Erythroblast (primary cell): ENCODE results near the gene DLL4.

Source experiments
- DNase-seq, 2 experiments: peaks; one replicate each; lab custom pipeline; 2025; lab: John Stamatoyannopoulos, UW
- GATA1 ChIP-seq: IDR thresholded peaks from 2 replicates; pipeline ENCODE4 v1.6.1; 2011; ENCODE audit warnings: low read depth, mild to moderate bottlenecking, control low read depth, low read length, moderate library complexity
- POLR2A ChIP-seq: IDR thresholded peaks from 2 replicates; pipeline ENCODE4 v1.6.1; 2011; ENCODE audit warnings: mild to moderate bottlenecking, low read length

Gene DLL4

DNA sequence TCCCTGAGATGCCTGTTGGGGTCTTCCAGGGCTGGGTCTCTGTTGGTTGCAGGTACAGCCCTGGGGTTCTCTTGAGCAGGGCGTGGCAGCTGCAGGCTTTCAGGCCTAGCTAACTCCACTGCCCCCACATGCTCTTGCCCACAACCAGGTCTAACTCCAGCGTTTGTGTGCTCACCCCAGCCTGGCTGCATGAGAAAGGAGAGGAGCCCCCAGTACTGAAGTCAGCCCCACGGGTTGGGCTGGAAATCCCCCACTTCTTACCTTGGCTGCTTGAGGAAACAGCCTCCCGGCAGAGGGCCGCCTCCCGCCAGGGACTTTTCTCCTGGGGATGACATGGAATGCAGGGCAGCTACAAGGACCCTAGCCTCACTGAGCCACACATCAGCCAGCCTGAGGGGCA is 16.7 kb upstream of the DLL4 start:
- DNase-seq = no peak
- TF ChIP-seq POLR2A (no peak), GATA1 (no peak)

- TF ChIP-seq GATA1 (no peak), POLR2A (no peak)
- peak in 1 of 2 experiments; percentile 18 for DNase-seq
Observed at GRCh38 chr15:40914013-40914412, 15.1 kb upstream of the DLL4 start.

DNA sequence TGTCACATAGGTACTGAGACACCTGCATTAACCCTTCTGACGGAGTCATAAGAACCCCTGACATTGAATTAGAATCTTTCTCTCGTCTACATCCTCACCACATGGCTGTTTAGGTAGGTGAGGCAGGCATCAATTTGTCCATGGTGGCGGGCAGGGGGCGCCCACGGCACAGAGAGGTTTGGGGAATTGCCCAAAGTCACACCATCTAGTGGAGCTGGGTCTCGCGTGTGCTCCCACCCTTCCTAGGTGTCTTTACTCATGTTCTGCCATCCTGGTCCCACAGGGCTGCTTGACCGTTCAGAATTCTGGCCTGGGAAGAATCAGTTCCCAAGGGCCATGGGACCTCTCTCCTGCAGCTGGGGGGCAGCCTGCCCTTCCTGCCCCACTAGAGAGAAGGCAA is 14.7 kb upstream of the DLL4 start:
- TF ChIP-seq POLR2A (no peak), GATA1 (no peak)

DNA sequence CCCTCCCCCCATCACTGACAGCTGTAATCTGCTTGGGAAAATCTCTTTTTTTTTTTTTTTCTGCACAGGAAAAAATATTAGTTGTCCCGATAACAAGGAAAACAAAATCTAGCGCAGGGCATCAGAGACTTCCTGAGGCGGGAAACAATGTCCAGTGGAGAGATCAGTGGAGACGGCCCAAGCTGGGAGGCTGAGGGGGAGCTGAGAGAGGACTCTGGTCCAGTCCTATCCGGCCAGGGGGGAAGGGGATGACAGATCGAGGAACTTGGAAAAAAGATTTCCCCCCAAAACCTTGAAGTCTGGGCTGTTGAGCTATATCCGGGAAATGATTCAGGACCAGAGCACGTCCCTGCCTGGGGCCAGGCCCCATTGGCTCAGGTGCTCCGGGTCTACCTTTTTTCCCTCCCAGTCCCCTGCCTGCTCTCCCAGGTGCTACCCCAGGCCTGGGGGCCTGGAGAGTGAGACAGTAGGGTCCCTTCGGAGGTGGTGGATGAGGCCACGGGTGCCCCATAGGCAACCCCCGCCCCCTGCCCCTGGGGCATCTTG is 14.0 kb upstream of the DLL4 start:
- TF ChIP-seq GATA1 = no peak
- TF ChIP-seq POLR2A = no peak
- no peak for DNase-seq

More for the DNA sequence above, 14.7 kb upstream of the DLL4 start:
- DNase-seq = peak in 1 of 2 experiments; percentile 15

DNA sequence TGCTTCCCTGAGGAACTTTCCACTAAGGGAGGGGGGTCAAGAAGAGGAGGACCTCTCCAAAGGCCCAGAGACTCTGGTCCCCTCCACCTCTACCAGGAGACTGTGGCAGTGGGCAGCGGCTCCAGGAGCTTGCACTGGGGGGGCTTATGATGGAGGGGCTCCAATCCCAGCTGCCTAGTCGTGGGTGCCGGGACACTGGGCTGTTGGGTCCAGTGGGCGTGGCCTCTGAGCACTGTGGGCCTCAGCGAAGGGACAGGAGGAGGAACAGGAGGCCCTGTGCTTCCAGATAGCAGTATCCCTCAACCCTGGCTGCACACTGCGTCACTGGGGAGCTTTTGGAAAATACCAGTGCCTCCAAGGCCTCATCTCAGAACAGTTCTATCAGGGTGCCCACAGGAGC is 13.5 kb upstream of the DLL4 start:
- no peak for TF ChIP-seq GATA1
- no peak for TF ChIP-seq POLR2A
- DNase-seq = no peak

- DNase-seq = no peak
- TF ChIP-seq GATA1 (no peak), POLR2A (no peak)
Observed at GRCh38 chr15:40917585-40917984, 11.6 kb upstream of the DLL4 start.

GRCh38 chr15:40918146-40918798 is 10.9 kb upstream of the DLL4 start:
- TF ChIP-seq GATA1 (no peak), POLR2A (no peak)
- no peak for DNase-seq

- no peak for DNase-seq
- TF ChIP-seq POLR2A = no peak
- TF ChIP-seq GATA1 = no peak
Observed at GRCh38 chr15:40918799-40919392, 10.2 kb upstream of the DLL4 start.

- no peak for DNase-seq
- TF ChIP-seq POLR2A = no peak
- TF ChIP-seq GATA1 = no peak
Observed at GRCh38 chr15:40921949-40922607, 7.1 kb upstream of the DLL4 start.

GRCh38 chr15:40922608-40923005 is 6.5 kb upstream of the DLL4 start:
- DNase-seq = no peak
- no peak for TF ChIP-seq POLR2A
- no peak for TF ChIP-seq GATA1

DNA sequence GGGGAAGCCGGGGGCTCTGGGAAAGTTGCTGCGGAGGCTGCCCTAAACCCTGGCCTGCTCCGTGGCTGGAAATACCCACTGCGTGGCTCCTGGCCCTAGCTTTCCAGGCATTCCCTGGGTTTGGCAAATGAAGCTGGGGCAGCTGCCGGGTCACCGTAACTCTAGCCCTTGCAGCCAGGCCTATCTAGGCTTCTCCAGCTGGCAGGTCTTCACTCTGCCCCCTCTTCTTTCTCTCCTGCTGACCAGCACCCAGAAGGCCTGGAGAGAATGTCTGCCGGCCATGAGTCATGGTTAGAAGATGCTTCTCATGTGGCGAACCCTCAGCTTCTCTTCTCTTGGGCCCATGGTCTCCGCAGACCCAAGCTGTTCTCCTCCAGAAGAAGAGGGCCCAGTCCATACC is 5.6 kb upstream of the DLL4 start:
- no peak for DNase-seq
- TF ChIP-seq GATA1 (no peak), POLR2A (no peak)

- TF ChIP-seq POLR2A (no peak), GATA1 (no peak)
Observed at GRCh38 chr15:40925495-40925862, 3.7 kb upstream of the DLL4 start.

DNA sequence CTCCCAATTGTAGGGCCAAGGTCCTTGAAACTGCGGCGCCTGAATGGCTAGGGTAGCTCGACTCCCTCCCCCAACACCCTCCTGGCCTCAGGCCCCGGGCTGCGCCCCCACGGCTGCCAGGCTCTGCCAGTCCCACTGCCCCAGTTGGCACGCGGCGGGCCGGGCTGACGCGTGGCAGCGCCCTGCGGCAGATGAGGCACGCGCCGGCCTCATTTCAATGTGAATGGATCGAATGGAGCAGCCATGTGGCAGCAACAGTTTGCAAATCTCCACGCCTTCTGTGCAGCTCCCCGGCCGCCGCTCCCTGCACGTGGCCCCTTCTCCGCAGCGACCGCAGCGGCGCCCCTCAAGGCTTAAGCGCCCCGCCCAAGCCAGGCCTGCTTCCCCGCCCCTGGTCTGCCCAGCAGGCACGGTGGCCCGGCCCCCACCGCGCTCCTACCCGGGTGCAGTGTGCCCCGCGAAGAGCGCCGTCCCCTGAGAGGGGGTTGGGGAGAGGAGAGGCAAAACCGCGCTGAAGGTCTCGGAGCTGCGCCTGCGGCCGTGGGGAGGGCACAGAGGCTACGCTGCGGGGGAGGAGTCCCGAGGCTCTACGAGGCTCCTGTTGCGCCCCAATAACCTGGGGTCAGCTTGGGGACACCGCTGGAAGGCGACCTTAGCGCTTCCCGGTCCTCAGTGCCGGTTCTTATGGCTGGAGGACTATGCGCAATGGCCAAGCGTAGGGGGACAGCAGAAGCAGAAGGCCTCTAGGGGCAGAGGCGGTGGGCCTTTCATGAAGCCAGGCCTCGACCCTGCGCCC is 3.1 kb upstream of the DLL4 start:
- TF ChIP-seq POLR2A (no peak), GATA1 (no peak)
- DNase-seq = peak; percentile 33 to 49

More at GRCh38 chr15:40925495-40925862, 3.7 kb upstream of the DLL4 start:
- DNase-seq = no peak
